HL-60 (cell line): ENCODE results near the gene ROBO4.

Experiments
- DNase-seq, 2 experiments: peaks; one replicate each; pipeline ENCODE4 v3.0.0-alpha.2; 2010 to 2020; ENCODE audit warnings: low read depth in 1 of 2, low spot score in 1 of 2
- H3K27ac ChIP-seq: fragments of 250-450 bp; sonication (Bioruptor Pico); replicated peaks from 2 replicates; pipeline ENCODE4 v1.5.1; 2020; ENCODE audit warnings: mild to moderate bottlenecking, moderate library complexity
- H3K27me3 ChIP-seq: fragments of 250-450 bp; sonication (Bioruptor Pico); 2 replicates; pipeline ENCODE4 v1.5.1; 2021; ENCODE audit warnings: mild to moderate bottlenecking, moderate library complexity; ENCODE audit not compliant: insufficient read depth, poor library complexity, severe bottlenecking
- H3K4me3 ChIP-seq: replicated peaks from 2 replicates; pipeline ENCODE4 v1.5.1; 2011; ENCODE audit warnings: mild to moderate bottlenecking, control low read depth, low read length; ENCODE audit not compliant: insufficient read depth
- GABPA ChIP-seq: IDR thresholded peaks from 2 replicates; pipeline ENCODE4 v1.6.1; 2012; ENCODE audit warnings: low read depth
- POLR2AphosphoS5 ChIP-seq: IDR thresholded peaks from 2 replicates; pipeline ENCODE4 v1.6.1; 2012; ENCODE audit warnings: low read depth
- SPI1 ChIP-seq: IDR thresholded peaks from 2 replicates; pipeline ENCODE4 v1.6.1; 2012; ENCODE audit warnings: low read depth, mild to moderate bottlenecking, borderline replicate concordance
- TF ChIP-seq, protein P1 (sequence below): IDR thresholded peaks from one replicate; pipeline ENCODE4 v1.5.1; 2011; ENCODE audit warnings: low read length, control low read depth, inconsistent platforms; ENCODE audit not compliant: insufficient read depth
- TF ChIP-seq, protein P2 (sequence below): IDR thresholded peaks from 2 replicates; pipeline ENCODE4 v1.6.1; 2012; ENCODE audit warnings: low read depth; ENCODE audit not compliant: insufficient replicate concordance

Gene ROBO4

DNA sequence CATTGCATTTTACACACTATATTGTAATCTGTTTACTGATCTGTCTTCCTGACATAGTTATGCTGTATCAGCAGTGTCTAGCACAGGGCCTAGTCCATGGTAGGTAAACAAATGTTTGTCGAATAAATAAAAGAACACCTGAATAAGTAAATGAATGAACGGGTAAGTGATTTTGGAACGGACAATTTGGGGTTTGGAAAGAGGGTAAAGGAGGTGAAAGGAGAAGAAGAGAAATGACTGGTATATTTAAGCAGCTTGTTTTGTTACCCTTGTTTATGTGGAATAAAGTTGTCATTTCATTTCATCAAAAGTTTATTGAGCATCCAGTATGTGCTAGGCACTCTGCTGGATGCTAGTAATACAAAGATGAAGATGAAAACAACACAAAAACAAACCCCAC lies 21.3 kb upstream of the ROBO4 start, which contains the start of gene HEPN1:
Gene HEPN1, plus strand, starts transcription at position 301 of the 400 bp plus-strand sequence.
- TF ChIP-seq SPI1, result no peak
- TF ChIP-seq, protein P1, sequence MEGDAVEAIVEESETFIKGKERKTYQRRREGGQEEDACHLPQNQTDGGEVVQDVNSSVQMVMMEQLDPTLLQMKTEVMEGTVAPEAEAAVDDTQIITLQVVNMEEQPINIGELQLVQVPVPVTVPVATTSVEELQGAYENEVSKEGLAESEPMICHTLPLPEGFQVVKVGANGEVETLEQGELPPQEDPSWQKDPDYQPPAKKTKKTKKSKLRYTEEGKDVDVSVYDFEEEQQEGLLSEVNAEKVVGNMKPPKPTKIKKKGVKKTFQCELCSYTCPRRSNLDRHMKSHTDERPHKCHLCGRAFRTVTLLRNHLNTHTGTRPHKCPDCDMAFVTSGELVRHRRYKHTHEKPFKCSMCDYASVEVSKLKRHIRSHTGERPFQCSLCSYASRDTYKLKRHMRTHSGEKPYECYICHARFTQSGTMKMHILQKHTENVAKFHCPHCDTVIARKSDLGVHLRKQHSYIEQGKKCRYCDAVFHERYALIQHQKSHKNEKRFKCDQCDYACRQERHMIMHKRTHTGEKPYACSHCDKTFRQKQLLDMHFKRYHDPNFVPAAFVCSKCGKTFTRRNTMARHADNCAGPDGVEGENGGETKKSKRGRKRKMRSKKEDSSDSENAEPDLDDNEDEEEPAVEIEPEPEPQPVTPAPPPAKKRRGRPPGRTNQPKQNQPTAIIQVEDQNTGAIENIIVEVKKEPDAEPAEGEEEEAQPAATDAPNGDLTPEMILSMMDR, result no peak
- TF ChIP-seq, protein P2, sequence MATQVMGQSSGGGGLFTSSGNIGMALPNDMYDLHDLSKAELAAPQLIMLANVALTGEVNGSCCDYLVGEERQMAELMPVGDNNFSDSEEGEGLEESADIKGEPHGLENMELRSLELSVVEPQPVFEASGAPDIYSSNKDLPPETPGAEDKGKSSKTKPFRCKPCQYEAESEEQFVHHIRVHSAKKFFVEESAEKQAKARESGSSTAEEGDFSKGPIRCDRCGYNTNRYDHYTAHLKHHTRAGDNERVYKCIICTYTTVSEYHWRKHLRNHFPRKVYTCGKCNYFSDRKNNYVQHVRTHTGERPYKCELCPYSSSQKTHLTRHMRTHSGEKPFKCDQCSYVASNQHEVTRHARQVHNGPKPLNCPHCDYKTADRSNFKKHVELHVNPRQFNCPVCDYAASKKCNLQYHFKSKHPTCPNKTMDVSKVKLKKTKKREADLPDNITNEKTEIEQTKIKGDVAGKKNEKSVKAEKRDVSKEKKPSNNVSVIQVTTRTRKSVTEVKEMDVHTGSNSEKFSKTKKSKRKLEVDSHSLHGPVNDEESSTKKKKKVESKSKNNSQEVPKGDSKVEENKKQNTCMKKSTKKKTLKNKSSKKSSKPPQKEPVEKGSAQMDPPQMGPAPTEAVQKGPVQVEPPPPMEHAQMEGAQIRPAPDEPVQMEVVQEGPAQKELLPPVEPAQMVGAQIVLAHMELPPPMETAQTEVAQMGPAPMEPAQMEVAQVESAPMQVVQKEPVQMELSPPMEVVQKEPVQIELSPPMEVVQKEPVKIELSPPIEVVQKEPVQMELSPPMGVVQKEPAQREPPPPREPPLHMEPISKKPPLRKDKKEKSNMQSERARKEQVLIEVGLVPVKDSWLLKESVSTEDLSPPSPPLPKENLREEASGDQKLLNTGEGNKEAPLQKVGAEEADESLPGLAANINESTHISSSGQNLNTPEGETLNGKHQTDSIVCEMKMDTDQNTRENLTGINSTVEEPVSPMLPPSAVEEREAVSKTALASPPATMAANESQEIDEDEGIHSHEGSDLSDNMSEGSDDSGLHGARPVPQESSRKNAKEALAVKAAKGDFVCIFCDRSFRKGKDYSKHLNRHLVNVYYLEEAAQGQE, result no peak
- TF ChIP-seq POLR2AphosphoS5, result no peak
- TF ChIP-seq GABPA, result no peak
- Histone ChIP-seq H3K27me3 (no peaks in the 10 kb centered on the region), H3K4me3 (no peak within 1 kb of the TSS), H3K27ac (peak within 1 kb of the TSS; percentile 39; the same call in 1 of the 2 replicates)
- DNase-seq, result no peak

DNA sequence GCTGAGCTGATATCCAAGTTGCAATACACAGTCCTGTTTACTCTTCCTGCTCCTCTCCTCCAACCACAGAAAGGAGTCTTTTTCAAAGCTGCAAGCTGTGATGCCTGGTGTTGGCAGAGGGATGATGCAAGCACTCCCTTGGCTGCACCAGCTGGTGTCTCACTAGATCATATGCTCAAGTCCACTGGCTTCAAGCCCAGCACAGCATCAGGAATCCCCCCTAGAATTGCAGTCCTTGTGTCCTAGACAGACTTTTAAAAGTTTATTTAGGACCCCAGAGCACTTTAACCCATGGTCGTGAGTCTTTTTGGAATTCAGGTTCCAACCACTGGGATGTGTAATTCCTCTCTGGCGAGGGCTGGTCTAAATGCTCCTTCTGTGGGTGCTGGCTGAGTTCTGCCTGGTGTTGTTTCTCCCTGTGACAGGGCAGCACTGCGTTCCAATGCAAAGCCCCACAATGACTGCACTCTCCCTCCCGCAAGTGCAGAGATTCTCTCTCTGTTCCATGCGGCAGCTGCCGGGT lies 19.5 kb upstream of the ROBO4 start:
- Histone ChIP-seq H3K4me3 (no peak overlapping the region), H3K27me3 (no peaks in the 10 kb centered on the region), H3K27ac (no peak overlapping the region)
- TF ChIP-seq POLR2AphosphoS5, result no peak
- TF ChIP-seq SPI1, result no peak
- peak; percentile 4 to 48 for DNase-seq

DNA sequence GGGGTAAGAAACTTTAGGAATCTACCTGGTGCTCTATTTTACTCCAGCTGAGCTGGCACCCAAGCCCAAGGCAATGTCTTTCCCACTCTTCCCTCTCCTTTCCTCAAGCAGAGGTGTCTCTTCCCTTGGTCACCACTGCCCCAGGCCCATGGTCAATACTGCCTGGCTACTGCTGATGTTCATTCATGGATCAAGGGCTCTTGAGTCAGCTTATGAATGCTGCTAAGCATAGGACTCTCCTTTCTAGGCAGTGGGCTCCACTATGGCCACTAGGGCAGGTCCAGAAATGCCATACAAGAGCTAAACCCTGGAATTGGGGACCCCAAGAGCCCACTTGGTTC lies 18.7 kb upstream of the ROBO4 start:
- TF ChIP-seq POLR2AphosphoS5 (no peak), SPI1 (no peak), GABPA (no peak)
- TF ChIP-seq, protein P1, result no peak
- TF ChIP-seq, protein P2, result no peak
- no peak overlapping the region for H3K27ac ChIP-seq

DNA sequence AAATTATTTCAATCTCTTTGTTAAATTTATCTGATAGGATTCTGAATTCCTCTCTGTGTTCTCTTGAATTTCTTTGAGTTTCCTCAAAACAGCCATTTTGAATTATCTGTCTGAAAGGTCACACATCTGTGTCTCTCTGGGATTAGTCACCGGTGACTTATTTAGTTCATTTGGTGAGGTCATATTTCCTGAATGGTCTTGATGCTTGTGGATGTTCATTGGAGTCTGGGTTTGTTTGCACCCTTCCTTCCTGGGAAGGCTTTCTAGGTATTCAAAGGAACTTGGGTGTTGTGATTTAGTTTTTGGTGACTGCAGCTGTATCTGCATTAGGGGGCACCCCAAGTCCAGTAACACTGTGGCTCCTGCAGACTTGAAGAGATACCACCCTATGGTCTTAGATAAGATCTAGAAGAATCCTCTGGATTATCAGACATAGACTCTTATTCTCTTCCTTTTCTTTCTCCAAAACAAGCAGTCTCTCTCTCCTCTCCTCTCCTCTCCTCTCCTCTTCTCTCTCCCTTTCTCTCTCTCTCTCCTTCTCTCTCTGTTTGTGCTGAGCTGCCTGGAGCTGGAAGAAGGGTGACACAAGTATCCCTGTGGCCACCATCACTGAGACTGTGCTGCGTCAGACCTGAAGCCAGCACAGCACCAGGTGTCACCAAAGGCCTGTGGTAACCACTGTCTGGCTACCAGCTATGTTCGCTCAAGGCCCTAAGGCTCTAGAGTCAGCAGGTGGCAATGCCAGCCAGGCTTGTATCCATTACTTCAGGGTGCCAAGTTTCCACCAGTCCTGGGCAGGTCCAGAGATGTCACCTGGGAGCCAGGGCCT lies 18.1 kb upstream of the ROBO4 start:
- TF ChIP-seq GABPA (no peak), POLR2AphosphoS5 (no peak), SPI1 (no peak)
- TF ChIP-seq, protein P1, result no peak
- TF ChIP-seq, protein P2, result no peak
- DNase-seq, result no peak
- Histone ChIP-seq H3K27ac (no peak overlapping the region), H3K4me3 (no peak overlapping the region), H3K27me3 (no peaks in the 10 kb centered on the region)

More for the DNA sequence above, 18.7 kb upstream of the ROBO4 start:
- H3K27me3 ChIP-seq, result no peaks in the 10 kb centered on the region
- H3K4me3 ChIP-seq, result no peak overlapping the region
- no peak for DNase-seq
